GOT3 (cell line): ENCODE measurements around the gene ADAMTS6.
A peak's percentile ranks its signal among the peaks of the same experiment; 100 is the strongest.
"Not testable (repeated sequence)": the region's sequence is repeated elsewhere in the genome, so short reads cannot be mapped to it uniquely, and the experiment has no call there.

Source experiments
- DNase-seq: peaks from one replicate; lab custom pipeline; 2025; ENCODE audit warnings: mixed read lengths; lab: John Stamatoyannopoulos, UW

The ADAMTS6 gene

DNA sequence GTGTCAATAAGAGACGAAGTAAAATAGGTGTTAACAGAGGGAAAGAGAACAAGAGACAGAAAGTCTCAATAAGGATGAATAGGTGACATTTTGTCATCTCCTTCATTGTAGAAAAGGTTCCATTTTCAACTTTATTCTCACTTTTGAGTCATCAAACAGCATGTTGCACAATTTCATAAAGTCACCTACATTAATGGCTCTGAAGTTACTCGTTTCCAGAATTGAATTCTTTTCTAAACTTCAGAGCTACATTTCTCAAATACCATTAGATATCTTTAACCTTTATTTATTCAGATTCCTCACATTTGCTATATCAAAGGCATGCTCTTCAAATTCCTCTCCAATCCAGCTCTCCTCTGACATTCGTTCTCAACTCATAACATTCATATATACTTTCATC lies 13.1 kb downstream of the ADAMTS6 start:
- no peak for DNase-seq

DNA sequence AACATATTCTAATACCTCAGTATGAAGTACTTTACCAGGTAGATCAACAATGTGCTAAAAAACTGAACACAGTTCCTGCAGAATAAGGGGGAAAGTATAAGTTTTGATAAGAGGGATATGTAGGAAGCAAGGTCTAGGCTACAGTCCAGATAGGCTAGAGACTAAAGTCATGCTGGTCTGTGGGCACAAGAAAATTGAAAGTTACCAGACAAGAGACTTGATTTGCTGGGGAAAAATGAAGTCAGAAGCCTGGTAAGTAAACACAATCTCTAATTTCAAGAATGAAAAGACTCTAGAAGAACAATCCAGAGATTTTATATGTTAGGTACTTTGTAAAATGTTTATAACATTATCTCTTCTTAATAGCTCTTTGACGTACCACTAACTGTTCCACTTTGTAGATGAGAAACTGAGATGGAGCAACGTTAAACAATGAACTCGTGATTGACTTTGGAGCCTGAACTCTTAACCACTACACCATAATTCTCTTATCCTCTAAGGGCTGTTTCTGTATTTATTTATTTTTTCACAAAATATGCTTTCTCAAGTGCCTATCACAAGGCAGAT lies 19.5 kb downstream of the ADAMTS6 start:
- no peak for DNase-seq

DNA sequence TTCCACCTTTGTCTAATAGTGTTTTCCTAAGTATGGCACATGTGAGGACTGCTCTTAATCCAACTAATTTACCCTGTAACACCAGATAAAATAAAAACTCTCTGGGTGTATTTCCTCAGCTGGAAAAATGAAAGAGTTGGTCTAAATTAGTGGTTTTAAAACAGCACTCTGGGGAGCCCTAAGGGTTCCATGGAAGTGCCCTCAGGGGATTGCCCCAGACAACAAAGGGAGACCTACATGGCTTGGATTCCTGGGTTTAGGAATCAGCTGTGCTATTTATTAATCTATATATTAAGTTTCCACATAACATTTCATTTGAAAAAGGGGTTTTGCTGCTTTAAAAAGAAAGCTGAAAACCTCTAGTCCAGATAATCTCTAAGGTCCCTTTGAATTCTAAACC lies 20.2 kb downstream of the ADAMTS6 start:
- DNase-seq = no peak

DNA sequence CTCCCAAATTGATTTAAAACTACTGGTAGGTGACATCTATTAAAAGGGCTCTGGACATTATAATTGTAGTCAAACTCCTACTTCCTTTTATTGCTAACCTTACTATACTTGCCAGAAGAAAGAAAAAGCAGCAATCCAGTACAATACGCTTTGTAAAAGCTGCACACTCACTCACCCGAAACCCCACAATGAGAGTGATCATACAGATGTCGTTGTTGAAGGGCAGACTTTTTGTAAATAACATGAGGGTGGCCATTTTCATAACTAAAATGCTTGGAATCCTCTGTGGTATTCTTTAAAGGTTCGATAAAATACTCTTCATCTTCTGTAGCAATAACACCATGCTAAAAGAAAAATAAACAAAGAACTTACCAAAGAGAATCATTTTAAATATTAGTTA lies 21.7 kb downstream of the ADAMTS6 start:
- DNase-seq = no peak

DNA sequence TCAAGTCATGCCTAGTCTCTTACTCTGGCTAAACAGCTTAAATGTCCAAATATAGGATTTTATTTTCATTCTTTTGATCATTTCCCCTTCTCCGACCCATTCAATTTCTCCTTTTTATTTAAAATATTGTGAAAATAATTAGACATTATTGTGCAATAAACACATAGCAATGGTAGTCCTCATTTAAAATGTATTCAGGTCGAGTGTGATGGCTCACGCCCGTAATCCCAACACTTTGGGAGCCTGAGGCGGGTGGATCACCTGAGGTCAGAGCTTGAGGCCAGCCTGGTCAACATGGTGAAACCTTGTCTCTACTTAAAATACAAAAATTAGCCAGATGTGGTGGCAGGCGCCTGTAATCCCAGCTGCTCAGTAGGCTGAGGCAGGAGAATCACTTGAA lies 26.7 kb downstream of the ADAMTS6 start:
- DNase-seq = no peak

DNA sequence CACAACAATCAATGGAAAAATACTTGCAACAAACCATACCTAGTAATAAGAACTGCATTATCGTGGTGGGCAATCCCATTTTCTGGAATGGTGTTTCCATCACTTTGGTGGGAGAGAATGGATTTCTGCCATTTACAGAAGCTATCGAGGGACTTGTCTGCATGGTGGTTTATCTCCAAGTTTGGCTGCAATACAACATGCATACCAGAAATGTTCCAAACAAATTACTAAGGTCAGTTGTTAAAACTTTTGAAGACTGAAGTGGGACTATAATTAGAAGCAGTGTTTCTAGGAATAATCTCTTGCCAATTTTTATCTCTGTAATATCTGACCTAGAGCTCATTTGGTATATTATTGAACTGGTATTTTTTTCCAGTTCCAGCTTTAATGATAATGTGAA lies 30.3 kb downstream of the ADAMTS6 start:
- DNase-seq = no peak

DNA sequence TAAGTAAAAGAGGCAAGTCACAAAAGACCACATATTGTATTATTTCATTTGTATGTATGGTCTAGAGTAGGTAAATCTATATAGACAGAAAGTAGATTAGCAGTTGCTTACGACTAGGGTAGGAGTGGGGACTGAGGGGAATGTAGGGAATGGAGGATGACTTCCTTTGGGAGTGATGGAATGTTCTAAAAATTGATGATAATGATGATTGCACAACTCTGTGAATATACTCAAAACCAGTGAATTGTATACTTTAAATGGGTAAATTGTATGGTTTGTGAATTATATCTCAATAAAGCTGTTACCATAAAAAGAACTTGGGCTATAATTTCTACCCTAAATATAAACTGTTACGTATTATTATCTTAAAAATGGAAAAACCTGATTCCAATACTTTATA lies 35.0 kb downstream of the ADAMTS6 start:
- no peak for DNase-seq

DNA sequence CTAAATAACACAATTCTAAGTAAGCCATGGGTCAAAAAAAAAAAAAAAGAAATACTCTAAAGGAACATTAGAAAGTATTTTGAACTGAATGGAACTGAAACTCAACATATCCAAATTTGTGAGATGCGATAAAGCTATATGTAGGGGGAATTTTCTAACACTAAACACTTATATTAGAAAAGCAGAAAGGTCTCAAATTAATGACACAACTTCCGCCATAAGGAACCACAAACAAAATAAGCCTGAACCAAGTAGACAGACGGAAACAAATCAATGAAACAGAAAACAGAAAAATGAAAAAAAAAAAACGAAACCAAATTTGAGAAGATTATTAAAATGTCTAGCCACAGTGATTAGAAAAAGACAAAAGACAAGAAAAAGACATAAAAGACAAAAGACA lies 39.9 kb downstream of the ADAMTS6 start:
- no peak for DNase-seq

DNA sequence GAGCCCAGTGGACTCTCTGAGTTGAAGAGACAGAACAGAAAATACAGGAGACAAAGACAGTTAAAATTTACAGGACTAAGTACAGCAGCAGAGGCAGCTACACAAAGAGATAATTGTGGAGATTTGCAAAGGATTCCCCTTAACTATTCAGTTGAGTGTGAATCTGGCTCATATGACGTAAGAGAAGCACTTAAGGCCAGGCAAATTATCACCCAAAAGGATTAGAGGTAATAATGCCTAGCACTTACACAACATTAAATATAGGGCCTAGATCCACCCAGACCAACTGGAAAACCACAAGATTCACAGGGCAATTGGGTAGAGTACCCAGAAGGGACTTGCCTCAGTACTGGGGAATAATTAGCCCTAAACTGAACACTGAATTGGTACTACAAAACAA lies 41.3 kb downstream of the ADAMTS6 start:
- no peak for DNase-seq

DNA sequence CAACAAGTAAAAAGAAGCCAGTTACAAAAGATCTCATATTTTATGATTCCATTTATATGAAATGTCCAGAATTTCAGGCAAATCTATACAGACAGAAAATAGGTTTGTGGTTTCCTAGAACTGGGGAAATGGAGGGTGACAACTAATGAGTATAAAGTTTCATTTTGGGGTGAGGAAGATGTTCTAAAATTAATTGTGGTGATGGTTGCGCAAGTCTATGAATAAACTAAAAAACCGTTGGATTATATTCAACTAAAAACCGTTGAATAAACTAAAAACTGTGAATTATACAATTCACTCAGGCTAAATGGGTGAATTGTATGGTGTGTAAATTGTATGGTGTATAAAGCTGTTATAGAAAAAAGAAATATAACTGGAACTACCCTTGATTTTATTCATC lies 47.6 kb downstream of the ADAMTS6 start:
- DNase-seq = no peak

DNA sequence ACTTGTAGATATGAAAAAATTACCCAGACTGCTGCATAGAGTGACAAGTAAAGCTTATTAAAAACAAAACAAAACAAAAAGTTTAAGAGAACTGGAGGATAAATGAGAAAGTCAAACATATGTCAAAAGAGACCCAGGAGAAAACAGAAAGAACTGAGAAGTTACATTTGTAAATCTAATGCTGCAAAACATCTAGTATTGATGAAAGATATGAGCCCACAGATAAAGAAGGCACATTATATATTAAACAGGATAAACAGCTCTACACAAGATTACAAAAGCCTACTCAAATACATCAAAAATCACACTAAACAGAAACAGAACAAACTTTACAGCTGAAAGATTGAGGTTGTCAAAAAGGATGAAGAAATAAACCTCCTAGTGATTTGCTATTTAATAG lies 55.1 kb downstream of the ADAMTS6 start:
- DNase-seq = no peak

DNA sequence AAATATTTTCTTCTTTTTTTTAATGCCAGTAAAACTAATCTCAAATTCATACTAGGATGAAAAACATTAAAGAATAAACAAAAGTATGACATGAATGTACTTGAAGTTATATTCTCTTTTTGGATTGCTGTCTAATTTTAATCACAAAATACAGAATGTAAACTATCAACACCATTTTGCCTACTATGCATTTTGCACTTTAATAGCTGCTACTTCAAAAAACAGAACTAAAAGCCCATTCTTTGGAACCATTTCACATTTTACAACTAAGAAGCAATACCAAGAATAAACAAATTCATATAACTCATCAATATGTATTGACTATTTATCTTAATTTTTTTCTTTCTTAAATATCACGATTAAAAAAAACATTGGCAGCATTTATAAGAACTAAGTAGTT lies 58.1 kb downstream of the ADAMTS6 start:
- no peak for DNase-seq

DNA sequence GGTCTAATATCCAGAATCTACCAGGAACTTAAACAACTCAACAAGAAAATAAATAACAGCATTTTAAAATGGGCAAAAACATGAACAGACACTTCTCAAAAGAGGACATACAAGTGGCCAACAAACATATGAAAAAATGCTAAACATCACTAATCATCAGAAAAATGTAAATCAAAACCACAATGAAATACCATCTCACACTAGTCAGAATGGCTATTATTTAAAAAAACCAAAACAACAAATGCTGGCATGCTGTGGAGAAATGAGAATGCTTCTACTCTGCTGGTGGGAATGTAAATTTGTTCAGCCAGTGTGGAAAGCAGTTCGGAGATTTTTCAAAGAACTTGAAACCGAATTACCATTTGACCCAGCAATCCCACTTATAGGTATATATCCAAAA lies 63.1 kb downstream of the ADAMTS6 start:
- DNase-seq = no peak

DNA sequence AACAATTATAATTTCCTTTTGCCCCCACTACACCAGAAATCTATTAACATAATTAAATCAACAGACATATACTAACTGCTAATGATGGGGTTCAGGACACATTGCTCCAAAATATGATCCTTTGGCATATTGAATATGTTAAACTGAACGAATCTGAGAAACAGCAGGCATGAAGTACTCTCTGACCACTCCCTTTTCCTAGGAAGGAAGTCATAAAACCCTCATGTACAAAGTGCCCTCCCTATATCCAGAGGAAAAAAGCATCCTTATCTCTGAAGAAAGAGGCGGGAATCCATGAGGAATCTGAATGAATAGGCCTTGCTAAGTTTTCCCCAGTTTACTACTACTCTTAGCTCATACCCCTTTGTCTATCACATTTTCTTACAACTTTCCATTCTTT lies 67.9 kb downstream of the ADAMTS6 start:
- no peak for DNase-seq

DNA sequence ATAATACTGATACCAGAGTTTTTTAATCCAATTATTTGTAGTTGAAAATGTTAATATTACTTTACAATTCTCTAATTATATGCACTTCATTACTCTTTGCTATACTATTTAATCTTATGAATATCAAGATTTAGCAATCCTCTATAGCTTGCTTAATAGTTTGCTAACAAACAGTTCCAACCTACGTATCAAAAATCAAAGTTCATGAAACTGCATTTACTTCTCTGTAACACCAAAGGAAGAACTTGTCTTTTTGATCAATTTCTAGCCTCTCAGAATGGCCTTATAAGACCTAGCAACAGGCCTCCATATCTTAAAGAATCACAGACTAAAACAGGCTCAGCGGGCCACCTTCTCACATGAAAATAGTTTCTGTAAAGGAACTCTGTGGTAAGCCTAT lies 68.9 kb downstream of the ADAMTS6 start:
- no peak for DNase-seq

DNA sequence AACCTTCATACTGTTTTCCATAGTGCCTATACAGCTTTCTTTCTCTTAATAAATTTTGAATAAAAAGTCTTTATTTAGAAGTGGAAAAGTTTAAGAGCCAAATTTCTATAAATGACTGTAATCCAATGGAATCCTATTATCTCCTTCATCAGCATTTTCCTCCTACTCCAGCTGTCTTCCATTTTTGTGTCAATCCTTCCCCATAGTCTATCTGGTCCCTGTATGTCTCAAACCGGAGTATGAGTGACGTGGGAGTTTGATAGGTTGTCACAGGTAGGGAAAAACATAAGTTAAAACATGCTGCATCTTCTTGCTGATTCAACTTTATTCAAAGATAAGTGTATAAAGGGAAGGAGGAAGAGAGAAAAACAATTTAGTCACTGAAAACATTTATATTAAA lies 70.4 kb downstream of the ADAMTS6 start:
- DNase-seq = no peak

DNA sequence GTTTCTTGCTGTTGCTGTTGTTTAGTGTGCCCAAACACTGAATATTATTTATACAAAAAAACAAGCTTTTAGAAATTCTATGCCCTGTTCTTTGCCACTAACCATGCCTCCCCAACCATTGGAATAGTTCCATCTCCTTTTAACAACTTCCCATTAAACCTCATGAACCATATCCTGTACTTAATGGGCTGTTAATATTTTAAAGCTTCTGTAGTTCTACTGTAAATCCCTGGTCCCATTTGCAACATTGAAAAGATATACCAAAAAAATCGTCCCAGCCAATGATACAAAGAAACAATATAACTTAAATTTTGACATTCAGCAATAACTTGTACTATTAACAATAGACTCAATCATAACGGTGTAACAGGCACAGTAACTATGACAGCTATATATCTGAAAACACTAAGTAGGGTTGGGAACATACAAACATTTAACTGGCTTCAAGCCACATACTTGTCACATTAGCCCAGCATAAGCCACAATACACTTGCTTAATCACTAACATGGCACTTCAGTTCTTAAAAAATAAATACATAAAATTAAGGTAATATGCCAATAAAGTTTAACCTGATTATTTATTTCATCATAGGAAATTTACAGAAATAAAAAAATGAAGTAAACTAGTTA lies 86.1 kb downstream of the ADAMTS6 start:
- DNase-seq = no peak

DNA sequence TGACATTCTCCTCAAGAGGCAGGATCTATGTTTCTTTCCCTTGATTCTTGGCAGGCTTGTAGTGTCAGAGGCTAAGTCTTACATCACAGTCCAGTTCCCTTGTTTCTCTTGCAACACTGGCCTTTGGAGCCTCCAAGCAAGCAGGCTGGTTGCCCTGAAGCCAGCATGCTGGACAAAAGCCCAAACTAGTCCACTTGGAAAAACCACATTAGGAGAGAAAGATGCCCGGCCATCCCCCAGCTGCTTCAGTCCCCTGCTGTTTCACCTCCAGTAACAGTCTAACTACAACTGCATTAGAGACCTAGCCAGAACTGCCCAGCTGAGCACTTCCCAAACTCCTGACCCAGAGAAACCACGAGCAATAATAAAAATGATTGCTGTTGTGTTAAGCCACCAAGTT lies 87.6 kb downstream of the ADAMTS6 start:
- peak; percentile 36 for DNase-seq

DNA sequence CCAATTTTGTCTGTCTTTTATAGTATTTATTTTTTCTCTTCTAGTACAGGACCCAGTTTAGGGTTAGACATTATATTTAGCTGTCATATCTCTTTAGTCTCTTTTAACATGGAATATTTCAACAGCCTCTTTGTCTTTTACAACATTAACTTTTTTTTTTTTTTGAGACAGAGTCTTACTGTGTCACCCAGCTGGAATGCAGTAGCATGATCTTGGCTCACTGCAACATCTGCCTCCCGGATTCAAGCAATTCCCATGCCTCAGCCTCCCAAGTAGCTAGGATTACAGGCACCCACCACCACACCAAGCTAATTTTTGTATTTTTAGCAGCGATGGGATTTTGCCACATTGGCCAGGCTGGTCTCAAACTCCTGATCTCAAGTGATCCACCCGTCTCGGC lies 90.1 kb downstream of the ADAMTS6 start:
- no peak for DNase-seq

DNA sequence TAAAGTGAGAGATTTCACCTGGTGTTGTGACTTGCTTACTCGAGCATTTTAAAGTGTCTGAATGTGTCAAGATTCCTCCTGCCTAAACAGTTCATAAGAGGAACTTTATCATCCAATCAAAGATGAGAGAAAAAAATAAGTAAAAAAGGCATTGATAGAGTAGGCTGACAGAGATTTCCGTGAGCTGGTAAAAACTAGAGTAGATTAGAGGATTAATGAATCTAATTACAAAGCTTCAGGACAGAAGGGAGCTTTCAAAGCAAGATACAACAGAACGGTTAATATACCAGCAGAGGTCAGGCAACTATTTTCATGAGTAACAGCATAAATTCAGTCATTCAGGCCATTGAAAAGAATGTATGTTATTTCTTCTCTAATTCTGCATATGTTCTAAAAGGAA lies 91.5 kb downstream of the ADAMTS6 start:
- DNase-seq = no peak

DNA sequence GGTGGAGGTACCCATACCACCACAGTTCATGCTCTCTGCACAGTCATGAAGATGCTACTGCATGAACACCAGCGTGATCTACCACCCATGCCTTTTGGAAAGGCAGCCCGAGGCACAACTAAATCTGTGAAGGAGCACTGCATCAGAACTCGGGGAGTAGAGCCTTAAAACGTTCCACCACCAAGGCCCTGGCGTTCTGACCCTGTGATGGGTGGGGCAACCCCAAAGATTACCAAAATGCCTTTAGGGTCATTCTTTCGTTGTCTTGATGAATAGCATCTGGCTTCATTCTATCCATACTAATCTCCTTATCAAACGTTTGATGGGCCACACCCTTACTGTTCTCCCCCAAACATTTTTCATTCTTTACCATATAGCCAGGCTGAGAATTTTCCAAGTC lies 97.9 kb downstream of the ADAMTS6 start:
- no peak for DNase-seq

DNA sequence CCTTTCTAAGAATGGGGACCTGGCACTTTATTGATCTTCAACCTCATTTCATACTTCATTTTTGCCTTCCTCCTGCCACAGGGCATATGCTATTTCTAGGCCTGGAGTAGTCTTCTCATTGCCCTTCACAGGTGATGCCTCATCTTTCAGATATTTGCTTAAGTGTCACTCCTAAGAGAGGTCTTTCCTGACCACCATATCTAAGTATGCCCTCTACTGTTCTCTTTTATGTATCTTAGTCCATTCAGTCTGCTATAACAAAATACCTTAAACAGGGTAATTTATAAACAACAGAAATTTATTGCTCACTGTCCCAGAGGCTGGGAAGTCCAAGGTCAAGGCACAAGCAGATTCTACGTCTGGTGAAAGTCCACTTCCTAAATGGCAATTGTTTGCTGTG lies 99.1 kb downstream of the ADAMTS6 start:
- no peak for DNase-seq

DNA sequence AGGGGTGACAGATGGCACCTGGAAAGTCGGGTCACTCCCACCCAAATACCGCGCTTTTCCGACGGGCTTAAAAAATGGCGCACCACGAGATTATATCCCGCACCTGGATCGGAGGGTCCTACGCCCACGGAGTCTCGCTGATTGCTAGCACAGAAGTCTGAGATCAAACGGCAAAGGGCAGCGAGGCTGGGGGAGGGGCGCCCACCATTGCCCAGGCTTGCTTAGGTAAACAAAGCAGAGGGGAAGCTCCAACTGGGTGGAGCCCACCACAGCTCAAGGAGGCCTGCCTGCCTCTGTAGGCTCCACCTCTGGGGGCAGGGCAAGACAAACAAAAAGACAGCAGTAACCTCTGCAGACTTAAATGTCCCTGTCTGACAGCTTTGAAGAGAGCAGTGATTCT lies 111.2 kb downstream of the ADAMTS6 start:
- not testable (repeated sequence) for DNase-seq

DNA sequence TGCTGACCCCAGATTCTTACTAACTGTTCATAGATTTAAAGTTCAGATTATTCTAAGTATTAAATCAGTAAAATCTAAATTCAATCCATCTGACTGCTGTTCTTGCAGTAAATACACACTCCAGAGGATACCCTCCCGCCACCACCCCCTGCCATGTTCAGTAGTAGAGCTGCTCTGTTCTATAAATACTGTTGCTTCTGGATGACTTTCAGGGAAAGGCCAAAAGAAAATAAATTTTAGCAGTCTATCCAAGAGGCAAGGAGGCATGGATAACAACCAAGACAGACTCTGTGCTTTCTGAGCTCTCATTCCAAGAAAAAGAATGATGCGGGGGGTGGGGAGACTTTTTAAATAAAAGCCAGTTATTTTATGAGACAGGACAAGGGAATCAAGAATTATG lies 115.1 kb downstream of the ADAMTS6 start:
- DNase-seq = no peak

DNA sequence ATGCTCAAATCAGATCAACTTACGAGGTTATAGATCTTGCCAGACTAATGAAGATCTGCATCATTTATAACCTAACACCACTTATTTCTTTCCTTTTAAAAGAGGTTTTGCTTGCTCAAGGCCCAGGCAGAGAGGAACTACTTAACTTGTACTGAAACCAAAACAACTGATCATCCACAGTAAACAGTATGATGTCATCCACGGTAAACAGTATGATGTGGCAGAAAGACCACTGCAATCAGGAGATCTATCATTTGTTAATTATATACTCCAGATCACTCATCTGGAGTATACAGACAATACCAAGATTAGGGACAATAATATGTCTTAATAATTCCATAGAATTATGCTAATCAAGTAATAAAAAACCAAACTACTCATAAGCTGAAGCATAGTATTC lies 116.8 kb downstream of the ADAMTS6 start:
- DNase-seq = no peak
